ENCODE data around the gene FALEC. TPM values are rescaled to one million over a fixed set of nuclear protein-coding genes. Genes with fewer than 3 reads are reported as not detected.
A peak's percentile ranks its signal among the peaks of the same experiment; 100 is the strongest.

FALEC gene
- total and polyA plus RNA-seq, 9 of the 15 experiments (the other 6 are each of a cell fraction or from before 2014, with no cell fraction given), result 0.15 to 1.8 (median 0.53) TPM; not detected in 5

DNA sequence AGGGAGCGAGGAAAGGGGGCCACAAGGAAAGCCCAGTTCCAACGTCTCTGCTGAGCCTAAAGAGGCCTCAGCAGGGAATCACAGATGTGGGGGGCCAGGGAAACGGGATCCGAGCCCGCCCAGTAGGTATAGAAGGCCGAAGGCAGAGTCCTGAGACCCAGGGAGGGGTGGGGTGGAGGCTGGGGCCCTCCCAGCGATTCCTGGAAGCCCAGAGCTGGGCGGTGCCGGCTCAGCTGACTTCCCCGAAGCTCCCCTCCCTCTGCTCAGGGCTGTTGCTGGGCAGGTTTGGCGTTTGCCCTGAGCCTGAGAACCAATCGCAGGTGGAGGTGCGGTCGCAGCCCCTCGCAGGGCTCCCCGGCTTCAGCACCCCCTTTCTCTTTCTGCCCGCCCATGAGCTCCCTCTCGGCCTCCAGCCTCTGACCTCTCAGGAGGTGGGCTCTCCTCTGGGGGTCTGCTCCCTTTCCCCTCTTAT is 46.5 kb downstream of the FALEC start (continued):
- TF ChIP-seq, protein P1, sequence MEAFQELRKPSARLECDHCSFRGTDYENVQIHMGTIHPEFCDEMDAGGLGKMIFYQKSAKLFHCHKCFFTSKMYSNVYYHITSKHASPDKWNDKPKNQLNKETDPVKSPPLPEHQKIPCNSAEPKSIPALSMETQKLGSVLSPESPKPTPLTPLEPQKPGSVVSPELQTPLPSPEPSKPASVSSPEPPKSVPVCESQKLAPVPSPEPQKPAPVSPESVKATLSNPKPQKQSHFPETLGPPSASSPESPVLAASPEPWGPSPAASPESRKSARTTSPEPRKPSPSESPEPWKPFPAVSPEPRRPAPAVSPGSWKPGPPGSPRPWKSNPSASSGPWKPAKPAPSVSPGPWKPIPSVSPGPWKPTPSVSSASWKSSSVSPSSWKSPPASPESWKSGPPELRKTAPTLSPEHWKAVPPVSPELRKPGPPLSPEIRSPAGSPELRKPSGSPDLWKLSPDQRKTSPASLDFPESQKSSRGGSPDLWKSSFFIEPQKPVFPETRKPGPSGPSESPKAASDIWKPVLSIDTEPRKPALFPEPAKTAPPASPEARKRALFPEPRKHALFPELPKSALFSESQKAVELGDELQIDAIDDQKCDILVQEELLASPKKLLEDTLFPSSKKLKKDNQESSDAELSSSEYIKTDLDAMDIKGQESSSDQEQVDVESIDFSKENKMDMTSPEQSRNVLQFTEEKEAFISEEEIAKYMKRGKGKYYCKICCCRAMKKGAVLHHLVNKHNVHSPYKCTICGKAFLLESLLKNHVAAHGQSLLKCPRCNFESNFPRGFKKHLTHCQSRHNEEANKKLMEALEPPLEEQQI (IDR thresholded peaks at IDR 0.05), result no peak
- TF ChIP-seq PYGO2 (tag; IDR thresholded peaks at IDR 0.05) (no peak), HMG20B (CRISPR knock-in tag; IDR thresholded peaks at IDR 0.05) (no peak), NBN (IDR thresholded peaks at IDR 0.05; ENCODE audit: low read depth) (no peak), GTF2A2 (tag; IDR thresholded peaks at IDR 0.05) (no peak), NR2F6 (CRISPR knock-in tag; IDR thresholded peaks at IDR 0.05) (no peak), E2F1 (CRISPR knock-in tag; IDR thresholded peaks at IDR 0.05) (no peak; the same call in 1 of the 2 replicates), PTBP1 (IDR thresholded peaks at IDR 0.05; ENCODE audit: low read depth, low read length) (no peak), MIER1 (IDR thresholded peaks at IDR 0.05; ENCODE audit: low read depth) (no peak), MAZ (CRISPR knock-in tag; conservative IDR thresholded peaks at IDR 0.05 in 1 of 2, IDR thresholded peaks at IDR 0.05 in 1 of 2) (peak; percentile 50 to 83), RBM22 (IDR thresholded peaks at IDR 0.05; ENCODE audit: low read depth, low read length, poor library complexity, severe bottlenecking) (no peak), RBFOX2 (IDR thresholded peaks at IDR 0.05; ENCODE audit: low read depth, low read length) (peak; percentile 49; the same call in 1 of the 2 replicates), TAF7 (tag; IDR thresholded peaks at IDR 0.05) (no peak), ZC3H11A (IDR thresholded peaks at IDR 0.05; ENCODE audit: low read depth, low read length) (no peak), HNRNPLL (IDR thresholded peaks at IDR 0.05; ENCODE audit: low read depth, low read length, poor library complexity, severe bottlenecking) (no peak), CHD2 (IDR thresholded peaks at IDR 0.05; ENCODE audit: low read depth, low read length) (no peak), CREM (IDR thresholded peaks at IDR 0.05; ENCODE audit: low read depth) (peak; percentile 46)
- TF ChIP-seq, protein P2, sequence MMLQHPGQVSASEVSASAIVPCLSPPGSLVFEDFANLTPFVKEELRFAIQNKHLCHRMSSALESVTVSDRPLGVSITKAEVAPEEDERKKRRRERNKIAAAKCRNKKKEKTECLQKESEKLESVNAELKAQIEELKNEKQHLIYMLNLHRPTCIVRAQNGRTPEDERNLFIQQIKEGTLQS (IDR thresholded peaks at IDR 0.05), result no peak
- TF ChIP-seq, protein P2 (CRISPR knock-in tag; conservative IDR thresholded peaks at IDR 0.05), result no peak; the same call in 1 of the 2 replicates
- TF ChIP-seq, protein P3, sequence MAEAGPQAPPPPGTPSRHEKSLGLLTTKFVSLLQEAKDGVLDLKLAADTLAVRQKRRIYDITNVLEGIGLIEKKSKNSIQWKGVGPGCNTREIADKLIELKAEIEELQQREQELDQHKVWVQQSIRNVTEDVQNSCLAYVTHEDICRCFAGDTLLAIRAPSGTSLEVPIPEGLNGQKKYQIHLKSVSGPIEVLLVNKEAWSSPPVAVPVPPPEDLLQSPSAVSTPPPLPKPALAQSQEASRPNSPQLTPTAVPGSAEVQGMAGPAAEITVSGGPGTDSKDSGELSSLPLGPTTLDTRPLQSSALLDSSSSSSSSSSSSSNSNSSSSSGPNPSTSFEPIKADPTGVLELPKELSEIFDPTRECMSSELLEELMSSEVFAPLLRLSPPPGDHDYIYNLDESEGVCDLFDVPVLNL (CRISPR knock-in tag; IDR thresholded peaks at IDR 0.05; ENCODE audit: low read depth), result no peak
- TF ChIP-seq, protein P4, sequence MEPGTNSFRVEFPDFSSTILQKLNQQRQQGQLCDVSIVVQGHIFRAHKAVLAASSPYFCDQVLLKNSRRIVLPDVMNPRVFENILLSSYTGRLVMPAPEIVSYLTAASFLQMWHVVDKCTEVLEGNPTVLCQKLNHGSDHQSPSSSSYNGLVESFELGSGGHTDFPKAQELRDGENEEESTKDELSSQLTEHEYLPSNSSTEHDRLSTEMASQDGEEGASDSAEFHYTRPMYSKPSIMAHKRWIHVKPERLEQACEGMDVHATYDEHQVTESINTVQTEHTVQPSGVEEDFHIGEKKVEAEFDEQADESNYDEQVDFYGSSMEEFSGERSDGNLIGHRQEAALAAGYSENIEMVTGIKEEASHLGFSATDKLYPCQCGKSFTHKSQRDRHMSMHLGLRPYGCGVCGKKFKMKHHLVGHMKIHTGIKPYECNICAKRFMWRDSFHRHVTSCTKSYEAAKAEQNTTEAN (CRISPR knock-in tag; IDR thresholded peaks at IDR 0.05), result no peak

All from K562 (cell line).